Activated gamma-delta T cell treated with Interleukin-2 at 50 U/mL for 16 hours (primary cell): ENCODE results near the gene PREB.

Experiments
- DNase-seq: peaks from one replicate; pipeline ENCODE4 v3.0.0-alpha.2; 2020

PREB gene

GRCh38 chr2:27094353-27094984 is 40.0 kb downstream of the PREB start:
- no peak for DNase-seq

DNA sequence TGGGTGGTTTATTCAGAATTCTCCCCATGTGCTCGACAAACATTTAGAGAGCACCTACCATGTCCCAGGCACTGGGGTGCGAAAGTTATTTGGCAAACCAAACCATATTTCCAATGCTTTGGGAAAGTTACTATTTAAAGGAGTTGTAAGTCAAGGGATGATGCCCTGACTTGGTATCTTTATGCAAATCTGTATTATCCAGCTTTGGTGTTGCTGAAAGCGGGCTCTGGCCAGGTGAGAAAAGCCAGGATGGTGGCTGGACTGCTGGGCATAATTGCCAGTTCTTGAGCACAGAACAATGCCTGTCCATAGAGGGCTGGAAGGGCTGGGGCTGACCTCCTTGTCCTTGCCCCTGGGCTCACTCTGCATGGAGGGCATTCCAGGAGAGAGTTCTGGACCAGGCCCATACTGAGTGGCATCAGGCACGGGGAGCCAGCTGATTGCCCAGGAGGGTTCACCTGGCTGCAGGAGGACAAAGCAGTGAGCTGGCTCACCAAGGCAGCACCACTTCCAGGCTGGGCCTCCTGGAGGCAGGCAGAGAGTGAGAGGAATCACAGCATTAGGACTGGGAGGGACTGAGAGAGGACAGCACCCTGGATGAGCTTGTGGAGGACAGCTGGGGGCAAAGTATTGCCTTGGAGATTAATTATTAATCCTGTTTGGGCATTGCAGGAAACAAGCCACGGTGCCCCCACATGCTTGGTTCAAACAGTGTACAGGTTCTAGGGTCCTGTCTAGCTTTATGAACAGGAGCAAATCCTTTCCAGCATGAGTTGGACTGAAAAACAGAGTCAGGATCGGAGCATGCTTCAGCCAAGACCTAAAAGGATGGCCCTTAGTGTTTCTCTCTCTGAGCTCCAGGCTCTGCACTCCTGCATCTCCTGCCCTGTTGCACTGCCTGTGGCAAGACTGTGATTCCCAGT is 40.7 kb downstream of the PREB start:
- DNase-seq = no peak

GRCh38 chr2:27092696-27093429 is 41.6 kb downstream of the PREB start:
- DNase-seq = no peak

DNA sequence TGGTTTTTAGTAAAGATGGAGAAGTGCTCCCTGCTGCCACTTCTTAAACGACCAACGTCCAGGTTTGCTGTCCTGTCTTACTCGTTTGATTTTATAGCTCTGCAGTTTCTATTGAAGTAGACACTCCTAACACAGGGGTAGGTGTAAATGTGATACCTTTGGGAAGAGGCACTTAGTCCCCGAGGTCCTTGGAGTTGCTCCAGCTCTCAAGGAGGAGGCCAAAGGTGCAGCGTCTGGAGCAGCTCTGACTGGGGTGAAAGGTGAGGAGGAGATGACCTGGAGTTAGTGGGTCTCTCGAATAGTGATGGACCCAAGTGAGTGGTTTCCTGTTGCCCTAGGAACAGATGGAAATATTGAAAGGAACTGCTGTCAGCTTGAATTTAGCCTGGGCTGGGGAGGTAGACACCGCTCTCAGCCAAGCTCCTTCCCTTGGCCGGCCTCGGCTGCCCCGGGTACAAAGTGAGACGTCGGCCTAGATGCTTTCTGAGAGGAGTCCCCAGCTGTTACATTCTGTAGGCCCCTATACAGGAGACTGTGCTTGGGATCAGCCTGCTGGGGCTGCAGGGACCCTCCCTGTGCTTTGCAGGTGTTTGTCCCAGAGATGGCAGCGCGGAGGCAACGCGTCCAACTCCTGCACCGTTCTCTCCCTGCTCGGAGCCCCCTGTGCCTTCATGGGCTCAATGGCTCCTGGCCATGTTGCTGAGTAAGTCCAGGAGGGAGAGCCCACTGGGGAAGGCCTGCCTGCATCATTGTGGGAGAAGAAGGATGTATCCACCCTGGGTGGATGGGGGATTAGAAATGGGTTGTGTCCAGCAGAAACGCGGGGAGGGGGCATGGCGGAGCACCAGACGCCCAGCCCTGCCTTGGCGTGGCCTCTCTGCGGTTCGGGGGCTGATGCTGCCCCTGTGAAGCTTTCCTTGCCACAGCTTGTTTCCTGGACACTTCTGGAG is 42.4 kb downstream of the PREB start:
- no peak for DNase-seq

DNA sequence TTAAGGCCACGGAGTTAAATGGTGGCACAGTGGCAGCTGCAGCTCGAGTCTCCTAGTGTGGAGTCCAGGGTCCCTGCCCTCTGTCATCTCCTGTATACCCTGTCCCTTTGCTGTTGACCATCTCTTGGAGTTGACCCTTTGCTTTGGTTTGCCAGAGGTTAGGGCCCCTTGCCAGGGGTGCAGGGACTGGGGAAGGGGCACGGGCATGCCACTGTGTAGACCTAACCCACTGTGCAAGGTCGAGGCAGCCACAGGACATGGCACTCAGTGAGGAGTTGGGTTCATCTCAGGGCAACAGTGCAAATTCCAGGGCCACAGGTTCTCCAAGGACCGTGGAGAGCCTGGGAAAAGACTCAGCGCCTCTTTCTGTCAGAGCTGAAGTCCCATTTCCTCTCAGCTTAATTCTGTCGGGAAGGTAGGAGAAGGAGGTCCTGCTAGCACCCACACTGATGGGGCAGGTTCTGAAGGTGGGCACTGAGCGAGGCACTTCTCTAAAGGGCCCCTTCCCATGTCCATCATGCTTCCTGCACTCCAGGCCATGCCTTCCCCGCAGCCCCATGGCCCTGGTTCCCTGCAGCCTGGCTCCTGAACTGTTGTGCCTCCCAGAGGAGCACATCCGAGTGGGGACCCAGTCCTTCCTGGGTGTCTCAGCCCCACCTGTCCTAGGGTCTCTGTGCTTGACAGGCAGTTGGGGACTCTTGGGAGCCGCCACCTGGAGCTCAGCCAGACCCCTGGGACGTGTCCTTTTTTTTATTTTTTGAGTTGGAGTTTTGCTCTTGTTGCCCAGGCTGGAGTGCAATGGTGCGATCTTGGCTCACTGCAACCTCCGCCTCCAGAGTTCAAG is 45.1 kb downstream of the PREB start:
- no peak for DNase-seq

GRCh38 chr2:27088634-27089033 is 45.8 kb downstream of the PREB start:
- DNase-seq = no peak

DNA sequence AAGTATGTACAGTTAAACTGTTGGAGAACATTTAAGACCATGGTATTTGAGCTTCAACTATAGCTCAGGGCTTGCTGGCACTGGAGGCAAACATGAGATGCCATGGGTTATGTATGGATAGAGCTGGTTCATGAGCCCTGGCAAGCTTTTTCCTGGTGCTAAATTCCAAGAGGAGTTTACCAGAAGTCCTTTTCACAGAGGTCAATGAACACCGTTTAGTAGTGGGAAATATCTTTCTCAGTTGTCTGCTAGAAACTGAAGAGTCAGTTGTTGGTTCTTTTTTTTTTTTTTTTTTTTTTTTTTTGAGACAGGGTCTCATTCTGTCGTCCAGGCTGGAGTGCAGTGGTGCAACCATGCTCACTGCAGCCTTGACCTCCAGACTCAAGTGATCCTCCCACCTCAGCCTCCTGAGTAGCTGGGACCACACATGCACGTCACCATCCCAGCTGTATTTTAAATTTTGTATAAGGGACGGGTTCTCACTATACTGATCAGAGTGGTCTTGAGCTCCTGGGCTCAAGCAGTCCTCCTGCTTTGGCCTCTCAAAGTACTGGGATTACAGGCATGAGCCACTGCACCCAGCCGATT is 46.5 kb downstream of the PREB start:
- no peak for DNase-seq

DNA sequence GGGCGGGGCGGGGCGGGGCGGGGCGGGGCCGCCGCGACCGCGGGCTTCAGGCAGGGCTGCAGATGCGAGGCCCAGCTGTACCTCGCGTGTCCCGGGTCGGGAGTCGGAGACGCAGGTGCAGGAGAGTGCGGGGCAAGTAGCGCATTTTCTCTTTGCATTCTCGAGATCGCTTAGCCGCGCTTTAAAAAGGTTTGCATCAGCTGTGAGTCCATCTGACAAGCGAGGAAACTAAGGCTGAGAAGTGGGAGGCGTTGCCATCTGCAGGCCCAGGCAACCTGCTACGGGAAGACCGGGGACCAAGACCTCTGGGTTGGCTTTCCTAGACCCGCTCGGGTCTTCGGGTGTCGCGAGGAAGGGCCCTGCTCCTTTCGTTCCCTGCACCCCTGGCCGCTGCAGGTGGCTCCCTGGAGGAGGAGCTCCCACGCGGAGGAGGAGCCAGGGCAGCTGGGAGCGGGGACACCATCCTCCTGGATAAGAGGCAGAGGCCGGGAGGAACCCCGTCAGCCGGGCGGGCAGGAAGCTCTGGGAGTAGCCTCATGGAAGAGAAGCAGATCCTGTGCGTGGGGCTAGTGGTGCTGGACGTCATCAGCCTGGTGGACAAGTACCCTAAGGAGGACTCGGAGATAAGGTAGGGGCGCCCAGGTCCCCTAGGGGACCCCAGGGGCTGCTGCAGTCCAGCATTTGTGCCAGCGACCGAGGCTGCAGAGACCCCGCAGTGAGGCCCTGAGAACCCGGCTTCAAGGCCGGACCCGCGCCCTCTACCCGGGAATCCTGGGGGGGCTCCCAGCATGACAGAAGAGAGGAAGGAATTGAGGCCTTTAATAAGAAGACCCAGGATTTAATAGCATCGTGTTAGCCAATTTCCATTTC is 47.5 kb downstream of the PREB start, which contains the start of gene KHK:
Gene KHK, plus strand, starts transcription at position 49 of the 870 bp plus-strand sequence. Its CDS starts 488 bp downstream, at position 537.
- no peak for DNase-seq

GRCh38 chr2:27086090-27086723 is 48.2 kb downstream of the PREB start:
- DNase-seq = peak; percentile 98

- DNase-seq = peak; percentile 20
Measured at GRCh38 chr2:27085673-27086089, 48.8 kb downstream of the PREB start.

DNA sequence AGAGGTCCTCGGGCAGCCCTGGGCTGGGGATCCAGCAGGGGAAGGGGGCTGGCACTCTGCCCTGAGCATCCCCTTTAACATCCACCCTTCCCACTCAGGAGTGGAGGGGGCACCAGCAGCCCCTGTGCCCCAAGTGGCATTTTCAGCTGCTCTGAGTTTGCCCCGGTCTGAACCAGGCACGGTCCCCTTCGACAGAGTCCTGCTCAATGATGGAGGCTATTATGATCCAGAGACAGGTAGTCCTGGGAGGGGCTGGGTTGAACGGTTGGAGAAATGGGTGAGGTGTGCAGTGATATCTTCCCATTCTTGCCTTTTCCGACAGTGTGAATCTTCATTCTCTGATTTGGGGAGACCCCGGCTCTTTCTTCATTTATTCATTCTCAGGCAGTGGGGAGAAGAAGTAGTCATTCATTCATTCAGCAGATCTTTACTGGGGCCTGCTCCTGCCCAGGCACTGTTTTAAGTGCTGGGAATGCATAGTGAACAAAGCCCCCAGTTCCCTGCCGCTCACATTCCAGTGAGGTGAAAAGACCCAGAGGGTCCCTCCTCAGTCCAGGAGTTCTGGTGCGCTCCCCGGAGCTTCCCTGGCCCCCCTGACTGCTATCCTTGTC is 49.3 kb downstream of the PREB start:
- no peak for DNase-seq

- no peak for DNase-seq
Measured at GRCh38 chr2:27084297-27085061, 50.0 kb downstream of the PREB start.

DNA sequence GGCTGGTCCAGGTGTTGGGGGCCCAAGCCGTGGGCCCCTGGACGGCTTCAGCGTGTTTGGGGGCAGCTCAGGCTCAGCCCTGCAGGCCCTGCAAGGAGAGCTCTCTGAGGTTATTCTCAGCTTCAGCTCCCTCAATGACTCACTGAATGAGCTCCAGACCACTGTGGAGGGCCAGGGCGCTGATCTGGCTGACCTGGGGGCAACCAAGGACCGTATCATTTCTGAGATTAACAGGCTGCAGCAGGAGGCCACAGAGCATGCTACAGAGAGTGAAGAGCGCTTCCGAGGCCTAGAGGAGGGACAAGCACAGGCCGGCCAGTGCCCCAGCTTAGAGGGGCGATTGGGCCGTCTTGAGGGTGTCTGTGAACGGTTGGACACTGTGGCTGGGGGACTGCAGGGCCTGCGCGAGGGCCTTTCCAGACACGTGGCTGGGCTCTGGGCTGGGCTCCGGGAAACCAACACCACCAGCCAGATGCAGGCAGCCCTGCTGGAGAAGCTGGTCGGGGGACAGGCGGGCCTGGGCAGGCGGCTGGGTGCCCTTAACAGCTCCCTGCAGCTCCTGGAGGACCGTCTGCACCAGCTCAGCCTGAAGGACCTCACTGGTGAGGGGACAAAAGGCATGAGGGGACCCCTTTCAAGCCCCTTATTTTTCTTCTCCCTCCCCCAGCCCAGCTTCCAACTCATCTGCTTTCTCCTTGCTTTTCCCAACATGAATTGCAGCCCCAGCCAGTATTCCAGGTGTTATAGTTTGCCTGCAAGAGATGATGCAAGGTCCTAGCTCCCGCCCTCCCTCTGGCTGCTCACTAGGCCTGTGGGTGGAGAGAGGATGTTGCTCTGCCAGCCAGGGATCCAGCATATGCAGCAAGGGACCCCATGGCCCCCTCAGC is 50.8 kb downstream of the PREB start:
- no peak for DNase-seq

- no peak for DNase-seq
Measured at GRCh38 chr2:27082773-27083409, 51.5 kb downstream of the PREB start.

GRCh38 chr2:27081984-27082772 is 52.3 kb downstream of the PREB start:
- DNase-seq = no peak
